ENCODE results near the gene IL6. TPM values are rescaled to one million over a fixed set of nuclear protein-coding genes. Genes with fewer than 3 reads are reported as not detected.
"Not testable (repeated sequence)": the region's sequence is repeated elsewhere in the genome, so short reads cannot be mapped to it uniquely, and the experiment has no call there.

Gene IL6
- total RNA-seq, 1 donor from 2014 or later: not detected

DNA sequence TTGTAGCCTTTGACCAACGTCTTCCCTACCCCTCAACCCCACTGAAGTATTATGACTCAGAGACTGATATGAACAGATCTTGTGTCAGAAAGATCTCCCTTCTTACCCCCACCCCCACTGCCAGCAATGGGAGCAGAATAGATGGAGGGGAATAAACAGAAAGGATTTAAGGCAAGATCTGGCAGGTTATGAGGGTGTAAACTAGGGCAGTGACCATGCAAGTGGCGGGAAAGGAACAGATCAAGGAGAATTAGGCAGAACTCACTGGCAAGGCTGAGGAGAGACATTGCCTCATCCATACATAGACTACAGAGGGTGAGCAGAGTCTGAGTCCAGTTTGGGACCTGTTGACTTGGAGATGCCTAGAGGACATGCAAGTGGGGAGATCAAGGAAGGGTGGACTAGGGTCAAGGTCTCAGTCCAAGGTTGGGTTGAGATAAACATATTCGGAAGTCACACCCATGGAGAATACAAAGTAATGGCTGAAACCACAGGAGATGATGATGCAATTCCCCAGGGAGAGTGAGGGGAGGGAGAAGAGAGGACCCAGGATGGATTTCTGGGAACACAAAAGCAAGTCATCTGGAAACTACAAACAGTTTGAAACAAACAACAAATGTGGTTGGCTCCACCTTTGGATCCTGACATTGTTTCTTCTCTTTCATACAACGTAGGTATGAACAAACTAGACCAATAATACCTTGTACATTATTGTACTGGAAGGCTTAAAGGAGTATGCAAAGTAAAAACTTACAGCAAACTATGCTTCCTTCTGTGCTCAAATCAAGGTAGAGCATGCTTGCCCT is 44.9 kb upstream of the IL6 start:
- Mint-ChIP-seq H3K27me3 (ENCODE audit: unreplicated experiment) (no peaks in the 10 kb centered on the region), H3K9me3 (ENCODE audit: unreplicated experiment) (no peaks in the 10 kb centered on the region), H3K27ac (ENCODE audit: unreplicated experiment) (no peak overlapping the region), H3K36me3 (ENCODE audit: unreplicated experiment) (no peaks in the 10 kb centered on the region), H3K4me1 (ENCODE audit: unreplicated experiment) (peaks cover 4% of the 10 kb centered on the region), H3K4me3 (ENCODE audit: unreplicated experiment) (no peak overlapping the region)
- DNase-seq (ENCODE audit: extremely low spot score, unreplicated experiment): no peak
- TF ChIP-seq, protein P1, sequence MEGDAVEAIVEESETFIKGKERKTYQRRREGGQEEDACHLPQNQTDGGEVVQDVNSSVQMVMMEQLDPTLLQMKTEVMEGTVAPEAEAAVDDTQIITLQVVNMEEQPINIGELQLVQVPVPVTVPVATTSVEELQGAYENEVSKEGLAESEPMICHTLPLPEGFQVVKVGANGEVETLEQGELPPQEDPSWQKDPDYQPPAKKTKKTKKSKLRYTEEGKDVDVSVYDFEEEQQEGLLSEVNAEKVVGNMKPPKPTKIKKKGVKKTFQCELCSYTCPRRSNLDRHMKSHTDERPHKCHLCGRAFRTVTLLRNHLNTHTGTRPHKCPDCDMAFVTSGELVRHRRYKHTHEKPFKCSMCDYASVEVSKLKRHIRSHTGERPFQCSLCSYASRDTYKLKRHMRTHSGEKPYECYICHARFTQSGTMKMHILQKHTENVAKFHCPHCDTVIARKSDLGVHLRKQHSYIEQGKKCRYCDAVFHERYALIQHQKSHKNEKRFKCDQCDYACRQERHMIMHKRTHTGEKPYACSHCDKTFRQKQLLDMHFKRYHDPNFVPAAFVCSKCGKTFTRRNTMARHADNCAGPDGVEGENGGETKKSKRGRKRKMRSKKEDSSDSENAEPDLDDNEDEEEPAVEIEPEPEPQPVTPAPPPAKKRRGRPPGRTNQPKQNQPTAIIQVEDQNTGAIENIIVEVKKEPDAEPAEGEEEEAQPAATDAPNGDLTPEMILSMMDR (IDR thresholded peaks at IDR 0.05): no peak

DNA sequence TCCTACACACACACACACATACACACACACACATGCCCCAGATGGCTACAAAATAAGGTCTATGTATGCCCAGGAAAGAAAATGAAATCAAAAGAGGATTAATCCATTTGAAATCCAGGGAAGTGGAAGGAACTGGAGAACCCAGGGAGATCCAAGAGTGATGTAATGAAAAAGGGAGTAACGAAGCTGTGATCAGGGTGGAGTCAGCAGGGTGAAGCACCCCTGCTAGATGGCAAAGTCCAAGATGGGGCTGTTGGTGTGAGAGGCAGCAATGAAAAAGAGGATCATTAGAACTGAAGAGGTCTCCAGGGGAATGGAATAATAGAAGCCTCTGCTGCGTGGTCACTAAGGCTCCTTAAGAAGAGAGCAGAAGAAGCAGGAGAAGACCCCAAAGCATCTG is 43.6 kb upstream of the IL6 start:
- Mint-ChIP-seq H3K27ac (ENCODE audit: unreplicated experiment) (no peak overlapping the region), H3K27me3 (ENCODE audit: unreplicated experiment) (no peaks in the 10 kb centered on the region), H3K9me3 (ENCODE audit: unreplicated experiment) (no peaks in the 10 kb centered on the region), H3K4me3 (ENCODE audit: unreplicated experiment) (no peak overlapping the region), H3K4me1 (ENCODE audit: unreplicated experiment) (no peaks in the 10 kb centered on the region), H3K36me3 (ENCODE audit: unreplicated experiment) (no peaks in the 10 kb centered on the region)
- DNase-seq (ENCODE audit: extremely low spot score, unreplicated experiment): no peak
- TF ChIP-seq, protein P1 (IDR thresholded peaks at IDR 0.05): no peak

- no peak overlapping the region for H3K27ac Mint-ChIP-seq (ENCODE audit: unreplicated experiment)
- H3K27me3 Mint-ChIP-seq (ENCODE audit: unreplicated experiment): no peaks in the 10 kb centered on the region
- TF ChIP-seq, protein P1 (IDR thresholded peaks at IDR 0.05): no peak
- no peak for DNase-seq (ENCODE audit: extremely low spot score, unreplicated experiment)
- H3K4me3 Mint-ChIP-seq (ENCODE audit: unreplicated experiment): no peak overlapping the region
- H3K9me3 Mint-ChIP-seq (ENCODE audit: unreplicated experiment): no peaks in the 10 kb centered on the region
- H3K36me3 Mint-ChIP-seq (ENCODE audit: unreplicated experiment): no peaks in the 10 kb centered on the region
- no peaks in the 10 kb centered on the region for H3K4me1 Mint-ChIP-seq (ENCODE audit: unreplicated experiment)
Observed at GRCh38 chr7:22686620-22687019, 40.4 kb upstream of the IL6 start.

DNA sequence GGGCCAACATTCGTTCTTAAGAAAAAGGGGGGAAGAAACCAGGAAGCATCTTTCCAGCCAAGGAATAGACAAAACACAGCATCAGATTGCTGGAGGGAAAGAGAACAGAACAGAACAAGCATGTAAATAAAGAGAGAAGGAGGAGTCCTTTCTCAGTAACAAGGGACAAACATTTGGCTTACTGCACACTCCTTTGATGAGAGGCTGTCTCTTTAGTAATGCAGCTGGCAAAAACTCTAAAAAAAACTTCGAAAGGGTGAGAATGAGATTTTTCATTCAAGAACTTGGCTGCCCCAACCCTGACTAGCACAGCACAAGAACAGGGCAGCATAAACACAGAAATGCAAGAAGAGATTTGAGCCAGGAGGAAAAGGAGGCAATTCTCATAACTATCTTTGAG is 38.9 kb upstream of the IL6 start:
- H3K27ac Mint-ChIP-seq (ENCODE audit: unreplicated experiment): no peak overlapping the region
- H3K27me3 Mint-ChIP-seq (ENCODE audit: unreplicated experiment): no peaks in the 10 kb centered on the region
- no peaks in the 10 kb centered on the region for H3K36me3 Mint-ChIP-seq (ENCODE audit: unreplicated experiment)
- H3K4me1 Mint-ChIP-seq (ENCODE audit: unreplicated experiment): no peaks in the 10 kb centered on the region
- TF ChIP-seq, protein P1 (IDR thresholded peaks at IDR 0.05): no peak
- H3K4me3 Mint-ChIP-seq (ENCODE audit: unreplicated experiment): no peak overlapping the region
- DNase-seq (ENCODE audit: extremely low spot score, unreplicated experiment): no peak
- H3K9me3 Mint-ChIP-seq (ENCODE audit: unreplicated experiment): no peaks in the 10 kb centered on the region

GRCh38 chr7:22688934-22689333 is 38.1 kb upstream of the IL6 start:
- H3K27me3 Mint-ChIP-seq (ENCODE audit: unreplicated experiment); H3K27ac Mint-ChIP-seq (ENCODE audit: unreplicated experiment); H3K9me3 Mint-ChIP-seq (ENCODE audit: unreplicated experiment); H3K36me3 Mint-ChIP-seq (ENCODE audit: unreplicated experiment); DNase-seq (ENCODE audit: extremely low spot score, unreplicated experiment); H3K4me3 Mint-ChIP-seq (ENCODE audit: unreplicated experiment); H3K4me1 Mint-ChIP-seq (ENCODE audit: unreplicated experiment): not testable (repeated sequence)

Data from osteocyte (in vitro differentiated cells).